ENCODE measurements around the gene CHMP4A.
A peak's percentile ranks its signal among the peaks of the same experiment; 100 is the strongest.

The CHMP4A gene

GRCh38 chr14:24198814-24199524 is 14.3 kb downstream of the CHMP4A start:
- no peak for DNase-seq
- Histone ChIP-seq H3K36me3 (peaks cover 27% of the 10 kb centered on the region), H3K9me3 (ENCODE audit: severe bottlenecking) (peaks cover 12% of the 10 kb centered on the region), H3K27ac (no peak overlapping the region), H3K4me3 (ENCODE audit: low read depth, low read length) (no peak overlapping the region), H3K27me3 (ENCODE audit: insufficient read depth, low read depth, severe bottlenecking) (no peaks in the 10 kb centered on the region)
- TF ChIP-seq CTCF (IDR thresholded peaks at IDR 0.05; ENCODE audit: low read depth, low read length), result no peak

- Histone ChIP-seq H3K9me3 (ENCODE audit: severe bottlenecking) (peaks cover 7% of the 10 kb centered on the region), H3K27ac (no peak overlapping the region), H3K27me3 (ENCODE audit: insufficient read depth, low read depth, severe bottlenecking) (no peaks in the 10 kb centered on the region), H3K4me3 (ENCODE audit: low read depth, low read length) (no peak overlapping the region), H3K36me3 (peaks cover 31% of the 10 kb centered on the region)
- no peak for TF ChIP-seq CTCF (IDR thresholded peaks at IDR 0.05; ENCODE audit: low read depth, low read length)
- no peak for DNase-seq
Measured at GRCh38 chr14:24197056-24197450, 16.2 kb downstream of the CHMP4A start.

- peak overlapping the region; percentile 50 for H3K4me3 ChIP-seq (ENCODE audit: low read depth, low read length)
- H3K9me3 ChIP-seq (ENCODE audit: severe bottlenecking), result peaks cover 3% of the 10 kb centered on the region
- TF ChIP-seq CTCF (IDR thresholded peaks at IDR 0.05; ENCODE audit: low read depth, low read length), result no peak
- peak overlapping the region; percentile 98 for H3K27ac ChIP-seq
- H3K27me3 ChIP-seq (ENCODE audit: insufficient read depth, low read depth, severe bottlenecking), result no peaks in the 10 kb centered on the region
- H3K36me3 ChIP-seq, result peaks cover 31% of the 10 kb centered on the region
- DNase-seq, result no peak
Measured at GRCh38 chr14:24196071-24197055, 16.9 kb downstream of the CHMP4A start.

- H3K27me3 ChIP-seq (ENCODE audit: insufficient read depth, low read depth, severe bottlenecking), result no peaks in the 10 kb centered on the region
- DNase-seq, result peak; percentile 89
- TF ChIP-seq CTCF (IDR thresholded peaks at IDR 0.05; ENCODE audit: low read depth, low read length), result no peak
- peak within 1 kb of the TSS; percentile 50 for H3K4me3 ChIP-seq (ENCODE audit: low read depth, low read length)
- peaks cover 31% of the 10 kb centered on the region for H3K36me3 ChIP-seq
- H3K27ac ChIP-seq, result peak within 1 kb of the TSS; percentile 98
- H3K9me3 ChIP-seq (ENCODE audit: severe bottlenecking), result no peaks in the 10 kb centered on the region
Measured at GRCh38 chr14:24195186-24196070, 17.9 kb downstream of the CHMP4A start, which contains the start of gene TM9SF1. TSS of gene TM9SF1 (minus strand) at chr14:24195441. CDS start at chr14:24195019, 422 bp downstream.

GRCh38 chr14:24194873-24195185 is 18.5 kb downstream of the CHMP4A start:
- Histone ChIP-seq H3K4me3 (ENCODE audit: low read depth, low read length) (peak overlapping the region; percentile 50), H3K36me3 (peaks cover 36% of the 10 kb centered on the region), H3K27me3 (ENCODE audit: insufficient read depth, low read depth, severe bottlenecking) (no peaks in the 10 kb centered on the region), H3K9me3 (ENCODE audit: severe bottlenecking) (no peaks in the 10 kb centered on the region), H3K27ac (peak overlapping the region; percentile 98)
- DNase-seq, result no peak
- no peak for TF ChIP-seq CTCF (IDR thresholded peaks at IDR 0.05; ENCODE audit: low read depth, low read length)
